PC-9 (cell line): ENCODE results near the gene SP110.

Experiments
- EZH2 ChIP-seq: fragments of 200-600 bp; sonication (generic); IDR thresholded peaks from 2 replicates; pipeline ENCODE4 v1.8.0; 2017; ENCODE audit warnings: antibody characterized with exemption, low read depth
- TF ChIP-seq, protein P1 (sequence below): fragments of 200-600 bp; sonication (generic); conservative IDR thresholded peaks from 2 replicates; pipeline ENCODE4 v1.6.1; 2017; ENCODE audit warnings: mixed run types, antibody characterized with exemption, mild to moderate bottlenecking, moderate library complexity

- TF ChIP-seq, protein P1, sequence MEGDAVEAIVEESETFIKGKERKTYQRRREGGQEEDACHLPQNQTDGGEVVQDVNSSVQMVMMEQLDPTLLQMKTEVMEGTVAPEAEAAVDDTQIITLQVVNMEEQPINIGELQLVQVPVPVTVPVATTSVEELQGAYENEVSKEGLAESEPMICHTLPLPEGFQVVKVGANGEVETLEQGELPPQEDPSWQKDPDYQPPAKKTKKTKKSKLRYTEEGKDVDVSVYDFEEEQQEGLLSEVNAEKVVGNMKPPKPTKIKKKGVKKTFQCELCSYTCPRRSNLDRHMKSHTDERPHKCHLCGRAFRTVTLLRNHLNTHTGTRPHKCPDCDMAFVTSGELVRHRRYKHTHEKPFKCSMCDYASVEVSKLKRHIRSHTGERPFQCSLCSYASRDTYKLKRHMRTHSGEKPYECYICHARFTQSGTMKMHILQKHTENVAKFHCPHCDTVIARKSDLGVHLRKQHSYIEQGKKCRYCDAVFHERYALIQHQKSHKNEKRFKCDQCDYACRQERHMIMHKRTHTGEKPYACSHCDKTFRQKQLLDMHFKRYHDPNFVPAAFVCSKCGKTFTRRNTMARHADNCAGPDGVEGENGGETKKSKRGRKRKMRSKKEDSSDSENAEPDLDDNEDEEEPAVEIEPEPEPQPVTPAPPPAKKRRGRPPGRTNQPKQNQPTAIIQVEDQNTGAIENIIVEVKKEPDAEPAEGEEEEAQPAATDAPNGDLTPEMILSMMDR = no peak
- no peak for TF ChIP-seq EZH2
These were observed 61.3 kb downstream of the SP110 start for GRCh38 chr2:230158468-230158867.
